GM21515 (cell line): ENCODE results near the gene PODNL1.

Experiments used
- ATAC-seq: cut with Tn5 transposase; IDR thresholded peaks from one replicate; pipeline ENCODE4 v1.9.1; 2021; ENCODE audit not compliant: unreplicated experiment

PODNL1 gene

DNA sequence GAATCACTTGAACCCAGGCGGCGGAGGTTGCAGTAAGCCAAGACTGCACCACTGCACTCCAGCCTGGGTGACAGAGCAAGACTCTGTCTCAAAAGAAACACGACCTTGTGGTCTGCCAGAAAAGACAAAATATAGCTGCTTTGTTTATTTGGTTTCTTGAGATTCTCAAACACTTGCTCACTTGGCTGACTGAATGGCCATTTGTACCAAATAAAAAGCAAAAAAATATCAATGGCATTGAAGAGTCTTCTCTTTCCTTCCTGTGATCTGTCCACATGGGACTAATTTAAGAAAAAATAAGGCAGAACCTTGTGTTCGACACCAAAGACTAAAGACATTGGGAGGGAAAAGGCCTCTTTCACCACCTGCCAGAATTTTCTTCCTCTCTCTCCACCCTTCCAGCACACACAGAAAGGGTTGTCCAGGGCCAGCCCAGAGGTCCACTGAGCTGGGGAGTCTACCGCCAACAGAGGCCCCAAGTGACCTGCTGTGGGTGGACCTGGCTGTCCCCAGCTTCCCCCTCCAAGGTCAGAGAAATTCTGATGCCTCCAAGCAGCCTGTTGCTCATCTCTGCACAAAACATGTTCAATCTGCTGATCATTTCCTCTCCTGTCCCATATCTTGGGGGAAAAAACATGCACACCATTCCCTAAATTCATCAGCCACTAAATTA lies 38.2 kb downstream of the PODNL1 start:
- no peak for ATAC-seq

DNA sequence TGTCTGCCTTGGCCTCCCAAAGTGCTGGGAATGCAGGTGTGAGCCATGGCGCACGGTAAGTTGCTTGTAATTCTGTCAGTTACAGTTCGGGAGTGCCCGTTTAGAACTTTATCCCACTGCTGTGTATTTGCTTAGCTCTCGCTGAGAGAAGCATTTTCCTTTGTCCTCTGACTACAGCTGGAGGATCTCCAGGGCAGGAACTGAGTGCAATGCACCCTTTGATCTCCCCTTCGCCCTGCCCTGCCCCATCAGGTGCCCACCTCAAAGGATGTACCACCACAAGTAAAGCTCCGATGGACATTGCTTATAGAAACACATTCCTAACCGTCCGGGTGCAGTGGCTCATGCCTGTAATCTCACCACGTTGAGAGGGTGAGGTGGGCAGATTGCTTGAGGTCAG lies 38.8 kb downstream of the PODNL1 start:
- no peak for ATAC-seq

DNA sequence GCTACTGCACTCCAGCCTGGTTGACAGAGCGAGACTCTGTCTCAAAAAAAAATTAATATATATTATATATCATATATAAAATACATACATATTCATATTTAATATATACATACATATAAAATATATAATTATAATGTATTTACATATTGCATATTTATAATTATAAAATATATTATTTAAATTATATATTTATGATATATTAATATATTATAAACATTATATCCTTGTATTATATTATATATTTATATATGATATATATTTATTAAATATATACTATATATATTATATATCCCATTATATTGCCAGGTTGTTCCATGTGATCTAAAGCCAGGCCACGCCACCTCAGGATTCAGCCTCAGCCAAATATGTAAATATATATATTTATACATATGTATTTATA lies 42.0 kb downstream of the PODNL1 start:
- no peak for ATAC-seq

DNA sequence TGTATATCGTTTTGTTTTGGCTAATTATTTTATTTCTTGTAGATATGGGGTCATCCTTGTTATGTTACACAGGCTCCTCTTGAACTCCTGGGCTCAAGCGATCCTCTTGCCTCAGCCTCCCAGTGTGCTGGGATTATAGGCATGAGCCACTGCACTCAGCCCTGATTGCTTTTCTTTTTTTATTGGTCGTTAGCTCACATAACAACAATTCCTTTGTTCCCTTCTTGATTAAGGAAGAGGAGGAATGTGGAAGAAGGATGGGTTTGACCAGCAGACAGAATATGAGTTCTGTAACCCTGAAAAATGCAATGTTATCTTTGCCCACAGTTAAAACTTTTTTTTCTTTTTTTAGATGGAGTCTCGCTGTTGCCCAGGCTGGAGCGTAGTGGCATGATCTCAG lies 43.7 kb downstream of the PODNL1 start:
- no peak for ATAC-seq

DNA sequence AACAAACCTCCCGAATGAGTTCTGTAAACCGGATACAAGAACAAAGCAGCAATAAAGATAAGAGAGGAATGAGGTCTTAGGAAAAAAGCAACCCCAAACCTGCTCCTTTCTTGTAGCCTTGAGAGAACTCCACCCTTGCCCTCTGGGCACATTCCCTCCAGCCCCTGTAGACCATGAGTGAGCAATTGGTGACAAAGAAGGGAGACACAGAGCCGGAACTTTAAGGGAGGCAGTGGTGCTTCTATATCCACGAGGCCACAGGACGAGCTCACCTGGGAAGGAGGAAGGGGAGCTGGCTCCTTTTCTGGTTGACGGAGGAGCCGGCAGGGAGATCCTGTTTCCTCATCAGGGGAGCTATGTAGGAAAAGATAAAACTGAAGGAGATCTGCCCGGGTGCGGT lies 45.3 kb downstream of the PODNL1 start:
- no peak for ATAC-seq

DNA sequence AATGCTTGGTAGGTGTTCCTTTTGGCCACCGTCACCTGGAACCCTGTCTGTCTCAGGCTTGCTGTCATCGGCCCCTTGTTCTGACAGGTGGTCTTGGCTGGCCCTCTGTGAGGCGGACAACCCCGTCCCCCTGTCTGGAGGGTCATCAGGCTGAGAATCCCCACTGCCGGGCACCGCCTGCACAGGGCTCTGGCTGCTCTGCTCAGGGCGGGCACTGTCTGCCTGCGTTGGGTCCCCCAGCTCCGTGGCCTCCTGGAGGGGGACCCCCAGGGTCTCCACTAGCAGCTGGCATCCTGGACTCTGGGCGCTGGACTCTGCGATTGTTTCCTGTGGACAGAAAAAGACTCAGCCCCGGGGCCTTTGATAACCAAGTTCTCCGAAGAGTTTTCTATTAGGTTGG lies 48.1 kb downstream of the PODNL1 start:
- no peak for ATAC-seq

DNA sequence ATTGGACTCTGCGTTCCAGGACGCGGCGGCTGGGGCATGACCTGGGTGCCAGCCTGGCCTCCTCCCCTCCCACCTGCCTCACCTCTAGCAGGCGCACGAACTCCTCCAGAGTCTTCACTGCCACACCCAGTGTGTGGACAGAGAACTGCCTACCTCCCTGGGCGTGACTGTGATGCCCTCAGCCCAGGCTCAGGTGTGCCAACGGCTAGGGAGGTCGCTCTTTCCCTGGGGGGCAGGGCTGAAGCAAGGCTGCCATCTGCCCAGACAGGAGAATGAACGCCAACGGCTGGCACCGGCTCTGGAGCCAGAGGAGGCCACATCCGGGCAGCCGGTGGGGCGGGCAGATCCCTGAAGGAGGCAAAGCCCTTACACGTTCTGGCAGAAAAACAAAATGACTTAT lies 49.9 kb downstream of the PODNL1 start:
- no peak for ATAC-seq

DNA sequence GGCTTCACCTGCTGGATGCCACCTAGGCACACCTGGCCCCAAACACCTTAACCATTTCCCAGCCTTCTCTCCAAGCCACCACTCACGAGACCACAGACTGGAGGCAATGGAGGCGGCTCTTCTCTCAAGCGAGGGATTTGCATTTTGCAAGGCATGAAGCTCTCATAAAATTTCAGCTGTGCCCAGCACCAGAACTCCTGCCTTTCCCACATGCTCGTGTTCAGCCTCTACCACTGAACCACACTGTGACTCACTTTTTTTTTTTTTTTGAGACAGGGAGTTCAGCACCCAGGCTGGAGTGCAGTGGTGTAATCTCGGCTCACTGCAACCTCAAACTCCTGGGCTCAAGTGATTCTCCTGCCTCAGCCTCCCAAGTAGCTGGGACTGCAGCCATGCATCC lies 50.7 kb downstream of the PODNL1 start:
- no peak for ATAC-seq

DNA sequence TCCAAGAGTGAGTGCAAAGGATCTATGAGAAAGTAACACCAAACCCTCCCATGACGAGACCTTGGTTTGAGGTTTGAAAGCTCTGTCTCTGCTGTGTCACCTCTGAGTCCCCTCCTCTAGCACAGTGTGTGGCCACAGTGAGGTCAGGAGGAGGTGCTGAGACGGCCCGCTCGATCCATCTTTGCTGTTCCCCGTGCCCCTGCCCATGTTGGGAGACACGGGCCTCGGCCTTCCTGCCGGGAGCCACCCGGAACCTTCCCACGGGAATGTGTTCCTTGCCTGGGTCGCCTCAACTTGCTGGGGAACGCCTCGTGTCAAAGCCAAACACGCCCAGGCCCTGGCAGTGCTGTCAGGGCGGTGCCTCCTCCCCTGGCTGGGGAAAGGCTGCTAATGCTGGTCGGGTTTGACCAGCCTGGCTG lies 51.2 kb downstream of the PODNL1 start:
- no peak for ATAC-seq

DNA sequence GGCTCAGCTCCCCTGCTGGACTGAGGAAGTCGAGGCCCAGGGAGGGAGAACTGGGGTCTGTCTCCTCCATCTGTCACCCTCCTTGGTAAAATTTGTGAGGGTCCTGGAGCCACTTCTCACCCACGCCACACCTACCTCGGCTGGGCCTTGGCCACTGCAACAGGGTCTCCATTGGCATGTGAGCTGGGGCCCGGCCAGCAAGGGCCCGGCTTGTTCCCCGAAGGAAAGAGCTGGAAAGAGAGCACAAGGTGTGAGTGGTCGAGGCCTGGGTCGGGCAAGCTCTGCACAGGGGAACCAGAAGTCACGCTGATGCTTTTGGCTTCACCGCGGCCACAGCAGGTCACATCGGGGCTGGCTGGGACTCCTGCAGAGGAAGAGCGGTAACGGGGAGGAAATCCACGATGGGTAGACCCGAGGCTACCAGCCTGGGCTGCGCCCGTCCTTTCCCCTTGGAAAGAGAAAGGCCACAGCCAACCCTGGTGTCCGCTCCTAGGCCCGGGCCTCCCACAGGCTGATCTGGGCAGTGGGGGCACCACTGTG lies 52.3 kb downstream of the PODNL1 start:
- no peak for ATAC-seq

DNA sequence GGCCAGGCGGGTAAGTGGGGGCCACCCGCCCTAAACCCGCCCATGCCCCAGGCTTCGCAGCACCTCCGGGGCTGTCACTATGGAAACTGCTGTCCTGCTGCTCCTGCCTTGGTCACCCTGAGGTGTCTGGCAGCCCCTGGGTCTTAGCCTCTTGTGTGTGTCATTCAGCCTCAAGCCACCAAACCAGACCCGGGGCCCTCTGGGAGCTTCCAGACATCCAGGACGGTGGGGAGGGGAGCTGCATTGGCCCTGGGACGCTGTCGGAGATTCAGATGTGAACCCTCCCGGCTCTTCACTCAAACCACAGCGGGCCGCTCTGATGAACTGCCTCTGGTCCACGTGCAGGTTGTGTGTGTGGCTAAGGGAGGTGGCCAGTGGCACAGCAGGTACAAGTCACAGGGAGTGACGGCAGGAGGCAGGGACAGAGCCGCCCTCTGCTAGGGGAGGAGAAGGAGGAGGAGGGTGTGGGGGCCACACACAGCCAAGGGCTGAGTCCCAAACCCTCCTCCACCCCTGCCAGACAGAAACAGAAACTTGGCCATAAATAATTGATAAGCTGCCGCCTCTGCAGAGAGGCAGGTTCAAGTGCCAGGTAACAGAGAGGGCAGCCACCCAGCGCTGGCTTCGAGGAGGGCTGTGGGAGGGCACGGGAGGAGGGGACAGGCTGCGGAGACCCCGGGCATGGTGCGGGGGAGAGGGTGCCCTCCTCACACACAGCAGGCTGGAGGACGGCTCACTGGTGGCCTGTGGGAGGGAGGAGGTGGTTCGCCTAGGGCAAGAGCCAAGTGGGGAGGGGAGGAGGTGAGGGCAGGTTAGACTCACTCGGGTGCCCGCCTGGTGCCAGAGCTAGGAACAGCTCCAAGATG lies 53.3 kb downstream of the PODNL1 start:
- ATAC-seq, result no peak

DNA sequence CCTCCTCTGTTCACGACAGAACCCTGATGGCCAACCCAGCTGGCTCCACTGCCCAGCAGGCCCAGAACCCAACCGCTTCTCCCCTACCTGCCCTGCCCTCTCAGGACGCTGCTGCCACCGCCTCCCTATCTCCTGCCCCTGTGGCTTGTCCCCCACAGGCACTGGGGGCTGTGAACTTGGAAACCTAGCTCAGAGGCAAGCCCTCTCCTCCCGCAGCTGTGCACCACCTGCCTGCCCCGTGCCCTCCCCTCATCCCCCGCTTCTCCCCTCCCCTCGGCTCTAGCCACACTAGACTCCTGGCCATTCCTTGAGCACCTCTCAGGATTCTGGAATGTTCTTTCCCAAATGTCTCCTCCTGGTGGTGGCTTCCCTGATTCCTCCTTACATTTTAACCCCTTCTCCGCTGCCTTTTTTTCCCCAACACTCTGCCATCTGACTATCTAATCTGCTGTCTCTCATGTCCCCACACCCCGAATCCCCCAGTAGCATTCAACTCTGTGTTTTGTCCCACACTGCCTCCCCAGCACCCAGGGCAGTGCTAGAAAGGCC lies 54.6 kb downstream of the PODNL1 start:
- no peak for ATAC-seq

DNA sequence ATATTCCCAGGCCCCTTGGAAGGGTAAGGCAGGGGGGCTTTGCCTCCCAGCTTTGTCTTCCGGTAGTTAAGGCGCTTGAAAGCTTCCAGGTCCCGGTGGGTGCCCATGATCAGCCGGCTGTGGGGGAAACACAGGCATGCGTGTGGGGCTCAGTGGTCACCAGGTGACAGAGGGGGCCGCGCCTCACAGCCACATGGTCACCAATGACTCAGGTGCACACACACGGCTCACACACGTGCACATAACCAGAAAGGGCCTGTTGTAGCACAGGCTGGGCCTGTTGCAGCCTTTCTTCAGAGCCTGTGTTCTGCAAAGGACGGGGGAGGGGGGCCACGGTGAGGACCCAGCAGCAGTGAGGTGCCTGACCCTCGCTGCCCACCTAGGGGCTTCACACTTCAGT lies 55.4 kb downstream of the PODNL1 start:
- no peak for ATAC-seq

DNA sequence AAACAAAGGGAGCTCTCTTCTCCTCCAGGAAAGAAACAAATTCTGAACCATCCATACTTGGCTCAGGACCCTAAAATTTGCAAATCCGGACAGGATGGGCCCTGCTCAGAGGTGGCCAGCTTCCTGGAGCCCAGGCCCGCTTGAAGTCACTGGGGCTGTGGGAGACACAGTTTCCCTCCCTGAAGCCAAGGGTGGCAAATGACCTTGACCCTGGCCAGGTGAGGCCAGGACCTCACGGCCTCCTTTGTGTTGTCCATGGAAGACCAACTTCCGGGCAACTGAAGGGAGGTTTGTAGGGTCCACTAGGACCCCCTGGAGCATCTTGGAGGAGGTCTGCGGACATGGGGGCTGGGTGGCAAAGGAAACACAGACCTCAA lies 55.8 kb downstream of the PODNL1 start:
- no peak for ATAC-seq

DNA sequence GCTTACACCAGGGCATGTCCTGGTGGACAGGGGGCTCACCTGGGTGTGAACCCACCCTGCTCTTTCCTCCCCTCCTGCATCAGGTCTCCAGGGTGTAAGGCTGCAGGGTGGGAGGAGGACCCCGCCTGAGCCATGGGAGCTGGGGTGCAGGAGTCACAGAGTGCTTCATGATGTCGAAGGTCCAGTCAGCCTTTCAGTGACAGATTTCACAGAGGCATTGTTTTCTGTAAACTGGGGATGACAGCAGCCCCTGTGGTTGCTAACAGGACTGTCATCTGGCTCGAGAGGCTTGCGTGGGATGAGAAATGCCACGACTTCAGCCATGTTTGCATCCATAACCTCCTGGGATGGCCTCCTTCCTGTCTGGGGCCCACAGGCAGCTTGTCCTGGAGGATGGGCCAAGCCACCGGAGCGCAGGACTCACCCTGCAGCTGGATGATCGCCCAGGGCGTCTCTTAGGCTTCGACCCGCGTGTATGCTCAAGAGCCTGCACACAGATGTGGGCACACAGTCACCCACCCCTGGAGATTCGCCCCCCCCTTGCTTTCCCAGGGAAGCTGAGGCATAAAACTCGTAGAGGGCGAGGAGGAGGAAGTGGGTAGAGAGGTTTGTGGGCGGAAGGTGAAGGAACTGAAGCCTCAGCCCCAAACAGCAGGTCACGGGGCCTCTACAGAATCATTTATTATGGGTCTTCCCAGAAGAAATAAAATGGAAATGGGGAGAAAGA lies 56.4 kb downstream of the PODNL1 start:
- no peak for ATAC-seq

DNA sequence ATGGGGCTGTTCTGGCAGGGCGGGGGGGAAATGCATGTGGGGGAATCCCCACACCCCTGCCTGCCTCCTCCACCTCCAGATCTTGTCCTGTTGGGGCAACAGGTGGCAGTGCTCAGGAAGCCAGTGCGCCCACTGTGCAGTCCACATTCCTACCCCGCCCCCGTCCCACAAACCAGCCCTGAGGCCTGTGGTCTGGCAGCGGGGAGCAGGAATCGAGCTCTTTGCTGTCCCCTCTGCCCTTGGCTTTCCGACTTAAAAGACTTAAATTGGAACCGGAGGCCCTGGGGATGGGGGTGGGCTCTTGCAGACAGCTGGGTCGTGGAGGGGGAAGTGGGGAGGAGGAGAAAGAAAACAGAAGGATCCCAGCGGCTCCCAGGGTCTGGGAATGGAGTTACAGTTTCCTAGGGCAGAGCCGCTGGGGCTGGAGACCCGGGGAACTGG lies 56.9 kb downstream of the PODNL1 start:
- no peak for ATAC-seq
